K562 (cell line): Measurements from ENCODE around the gene TMEFF1.

Experiments
- ATF7 ChIP-seq: fragments of 450-650 bp; IDR thresholded peaks from 2 replicates; pipeline ENCODE4 v1.7.1; 2014; ENCODE audit warnings: mild to moderate bottlenecking, moderate library complexity
- CBX5 ChIP-seq: IDR thresholded peaks from 2 replicates; pipeline ENCODE4 v1.6.1; 2014; ENCODE audit warnings: low read depth, borderline replicate concordance
- CTCF ChIP-seq, 3 experiments: IDR thresholded peaks in 2 of 3; conservative IDR thresholded peaks in 1 of 3; 2 replicates each; pipeline ENCODE4 v1.5.1; 2011 to 2012; ENCODE audit warnings: low read length in 3 of 3, mild to moderate bottlenecking in 3 of 3, control low read depth in 2 of 3, improper control_type of control experiment in 1 of 3, inconsistent platforms in 1 of 3, low read depth in 1 of 3, mixed read lengths in 1 of 3, moderate library complexity in 1 of 3; ENCODE audit not compliant: insufficient read depth in 2 of 3
- EGR1 ChIP-seq: fragments of 450-650 bp; conservative IDR thresholded peaks from 2 replicates; pipeline ENCODE4 v1.6.1; 2017; ENCODE audit warnings: mild to moderate bottlenecking
- EP300 ChIP-seq: IDR thresholded peaks from 2 replicates; pipeline ENCODE4 v1.6.1; 2012; ENCODE audit warnings: low read length, improper control_type of control experiment
- LARP7 ChIP-seq: fragments of 450-650 bp; IDR thresholded peaks from 2 replicates; pipeline ENCODE4 v1.6.1; 2016
- NFYB ChIP-seq: IDR thresholded peaks from 2 replicates; pipeline ENCODE4 v1.6.1; 2011; ENCODE audit warnings: mild to moderate bottlenecking, moderate library complexity; ENCODE audit not compliant: insufficient read length; ENCODE audit errors: extremely low read depth
- POLR2A ChIP-seq: fragments of 450-650 bp; conservative IDR thresholded peaks from 2 replicates; pipeline ENCODE4 v1.6.1; 2016
- PRMT5 ChIP-seq: sonication (generic); formaldehyde crosslinking; IDR thresholded peaks from 2 replicates; pipeline ENCODE4 v1.5.0; 2020; ENCODE audit warnings: missing genetic modification reagents
- RBBP5 ChIP-seq: fragments of 200-600 bp; sonication (generic); IDR thresholded peaks from 2 replicates; pipeline ENCODE4 v1.6.1; 2012; ENCODE audit warnings: borderline replicate concordance, mild to moderate bottlenecking, low read length, control low read depth, inconsistent platforms; ENCODE audit not compliant: insufficient read depth, poor library complexity, severe bottlenecking
- TCF7L2 ChIP-seq: fragments of 150-350 bp; IDR thresholded peaks from 2 replicates; pipeline ENCODE4 v1.6.1; 2016; ENCODE audit warnings: low read depth, mild to moderate bottlenecking, low read length, moderate library complexity
- ZFP36 ChIP-seq: fragments of 150-350 bp; IDR thresholded peaks from 2 replicates; pipeline ENCODE4 v1.6.1; 2018; ENCODE audit warnings: low read length, low read depth; ENCODE audit not compliant: partially characterized antibody
- TF ChIP-seq, protein P1 (sequence below), 2 experiments: IDR thresholded peaks; 2 replicates each; pipeline ENCODE4 v1.6.1; 2012; ENCODE audit warnings: improper control_type of control experiment in 2 of 2, low read depth in 2 of 2, low read length in 2 of 2, borderline replicate concordance in 1 of 2

DNA sequence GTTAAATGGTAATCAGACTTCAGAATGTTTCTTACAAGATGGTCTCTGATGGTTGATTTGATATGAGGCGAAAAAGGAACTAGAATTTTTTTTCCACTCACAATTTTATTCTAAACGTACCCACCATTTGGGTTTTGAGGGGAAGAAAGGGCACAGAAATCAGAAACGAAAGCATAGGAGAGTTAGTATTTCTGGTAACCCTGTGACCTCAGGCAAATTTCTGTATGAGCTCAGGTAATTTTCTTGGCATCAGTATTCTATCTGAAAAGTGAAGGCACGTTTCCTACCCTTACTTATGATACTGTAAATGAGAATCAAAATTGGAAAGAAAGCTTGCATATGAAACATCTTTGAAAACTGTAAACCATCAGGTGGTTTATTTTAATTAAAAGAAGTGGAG is 26.5 kb downstream of the TMEFF1 start:
- TF ChIP-seq EGR1 (no peak), CTCF (IDR thresholded peaks at IDR 0.05 in 2 of 3, conservative IDR thresholded peaks at IDR 0.05 in 1 of 3; ENCODE audit: insufficient read depth in 2 of 3, low read depth in 1 of 3, low read length in 3 of 3) (no peak), EP300 (no peak), ZFP36 (no peak), TCF7L2 (no peak), ATF7 (no peak), PRMT5 (CRISPR knock-in tag) (no peak), NFYB (no peak), RBBP5 (no peak), LARP7 (no peak), CBX5 (no peak), POLR2A (no peak)
- TF ChIP-seq, protein P1, sequence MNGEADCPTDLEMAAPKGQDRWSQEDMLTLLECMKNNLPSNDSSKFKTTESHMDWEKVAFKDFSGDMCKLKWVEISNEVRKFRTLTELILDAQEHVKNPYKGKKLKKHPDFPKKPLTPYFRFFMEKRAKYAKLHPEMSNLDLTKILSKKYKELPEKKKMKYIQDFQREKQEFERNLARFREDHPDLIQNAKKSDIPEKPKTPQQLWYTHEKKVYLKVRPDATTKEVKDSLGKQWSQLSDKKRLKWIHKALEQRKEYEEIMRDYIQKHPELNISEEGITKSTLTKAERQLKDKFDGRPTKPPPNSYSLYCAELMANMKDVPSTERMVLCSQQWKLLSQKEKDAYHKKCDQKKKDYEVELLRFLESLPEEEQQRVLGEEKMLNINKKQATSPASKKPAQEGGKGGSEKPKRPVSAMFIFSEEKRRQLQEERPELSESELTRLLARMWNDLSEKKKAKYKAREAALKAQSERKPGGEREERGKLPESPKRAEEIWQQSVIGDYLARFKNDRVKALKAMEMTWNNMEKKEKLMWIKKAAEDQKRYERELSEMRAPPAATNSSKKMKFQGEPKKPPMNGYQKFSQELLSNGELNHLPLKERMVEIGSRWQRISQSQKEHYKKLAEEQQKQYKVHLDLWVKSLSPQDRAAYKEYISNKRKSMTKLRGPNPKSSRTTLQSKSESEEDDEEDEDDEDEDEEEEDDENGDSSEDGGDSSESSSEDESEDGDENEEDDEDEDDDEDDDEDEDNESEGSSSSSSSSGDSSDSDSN (IDR thresholded peaks at IDR 0.05; ENCODE audit: borderline replicate concordance in 1 of 2, low read depth in 2 of 2, low read length in 2 of 2), result no peak
